HepG2 (cell line): Measurements from ENCODE around the gene GCNT4. TPM values are rescaled to one million over a fixed set of nuclear protein-coding genes. Genes with fewer than 3 reads are reported as not detected.
A peak's percentile ranks its signal among the peaks of the same experiment; 100 is the strongest.

Experiments
- ADNP ChIP-seq: sonication (generic); formaldehyde crosslinking; IDR thresholded peaks from 2 replicates; pipeline ENCODE4 v1.4.0; 2020; ENCODE audit warnings: missing genetic modification reagents
- ASH2L ChIP-seq: fragments of 300-600, 200-600 bp; sonication (generic); IDR thresholded peaks from 2 replicates; pipeline ENCODE4 v1.7.0; 2017; ENCODE audit warnings: low read depth, mild to moderate bottlenecking, moderate library complexity, mixed read lengths, low read length; ENCODE audit not compliant: insufficient read length
- BRD4 ChIP-seq: sonication (generic); formaldehyde crosslinking; IDR thresholded peaks from 2 replicates; pipeline ENCODE4 v1.4.0; 2020; ENCODE audit warnings: missing genetic modification reagents
- CBX5 ChIP-seq: sonication (generic); formaldehyde crosslinking; IDR thresholded peaks from 2 replicates; pipeline ENCODE4 v1.4.0; 2020; ENCODE audit warnings: missing genetic modification reagents, borderline replicate concordance
- RFX1 ChIP-seq: fragments of 450-650 bp; IDR thresholded peaks from 2 replicates; pipeline ENCODE4 v1.6.1; 2017
- SNAPC2 ChIP-seq: sonication (generic); formaldehyde crosslinking; IDR thresholded peaks from 2 replicates; pipeline ENCODE4 v1.8.1; 2022; ENCODE audit warnings: mild to moderate bottlenecking, missing genetic modification reagents
- ZBTB8A ChIP-seq: sonication (generic); formaldehyde crosslinking; IDR thresholded peaks from 2 replicates; pipeline ENCODE4 v1.4.0; 2020; ENCODE audit warnings: mild to moderate bottlenecking, low read depth, missing genetic modification reagents, borderline replicate concordance
- ZNF160 ChIP-seq: sonication (generic); formaldehyde crosslinking; IDR thresholded peaks from 2 replicates; pipeline ENCODE4 v1.8.0; 2022; ENCODE audit warnings: mild to moderate bottlenecking, inconsistent platforms, missing genetic modification reagents
- ZNF274 ChIP-seq: sonication (generic); formaldehyde crosslinking; IDR thresholded peaks from 2 replicates; pipeline ENCODE4 v1.5.1; 2020; ENCODE audit warnings: mild to moderate bottlenecking, missing genetic modification reagents
- ZNF331 ChIP-seq: sonication (generic); formaldehyde crosslinking; IDR thresholded peaks from 2 replicates; pipeline ENCODE4 v1.4.0; 2020; ENCODE audit warnings: missing genetic modification reagents
- ZNF550 ChIP-seq: sonication (generic); formaldehyde crosslinking; IDR thresholded peaks from 2 replicates; pipeline ENCODE4 v1.4.0; 2020; ENCODE audit warnings: mild to moderate bottlenecking, missing genetic modification reagents, borderline replicate concordance
- ZNF552 ChIP-seq: sonication (generic); formaldehyde crosslinking; IDR thresholded peaks from 2 replicates; pipeline ENCODE4 v1.9.0; 2022; ENCODE audit warnings: missing genetic modification reagents, mild to moderate bottlenecking, borderline replicate concordance
- ZNF563 ChIP-seq: sonication (generic); formaldehyde crosslinking; IDR thresholded peaks from 2 replicates; pipeline ENCODE4 v1.8.0; 2022; ENCODE audit warnings: mild to moderate bottlenecking, moderate library complexity, missing genetic modification reagents
- polyA plus RNA-seq, 8 experiments: library from polyadenylated mRNA; depleted of rRNA in 3 of 8; stranded (reverse) in 7 of 8; unstranded in 1 of 8; fragments of >200 nt; fragmentation: Illumina TruSeq in 4 of 8; extraction: Trizol in 4 of 8; gene quantifications; 2 replicates each; pipeline versions ENCODE4 v1.2.1 to v1.2.3, GENCODE V29; 2011 to 2016; ENCODE audit warnings: low read depth in 4 of 8, missing spikeins in 1 of 8, mixed read lengths in 1 of 8; ENCODE audit not compliant: insufficient read depth in 1 of 8
- total RNA-seq, 5 experiments: library from RNA; depleted of rRNA; stranded (reverse); fragments of >200 nt; fragmentation: Illumina TruSeq; extraction: Trizol; gene quantifications; 2 replicates each; pipeline ENCODE4 v1.2.3, GENCODE V29; 2016; ENCODE audit warnings: low read depth in 1 of 5
- TF ChIP-seq, protein P1 (sequence below): sonication (generic); formaldehyde crosslinking; IDR thresholded peaks from 2 replicates; pipeline ENCODE4 v1.5.0; 2020; ENCODE audit warnings: missing genetic modification reagents
- TF ChIP-seq, protein P2 (sequence below): sonication (generic); formaldehyde crosslinking; IDR thresholded peaks from 2 replicates; pipeline ENCODE4 v1.5.0; 2020; ENCODE audit warnings: missing genetic modification reagents
- TF ChIP-seq, protein P3 (sequence below): sonication (generic); formaldehyde crosslinking; IDR thresholded peaks from 2 replicates; pipeline ENCODE4 v1.4.0; 2020; ENCODE audit warnings: missing genetic modification reagents
- TF ChIP-seq, protein P4 (sequence below): fragments of 450-650 bp; IDR thresholded peaks from 2 replicates; pipeline ENCODE4 v1.6.1; 2017
- TF ChIP-seq, protein P5 (sequence below): sonication (generic); formaldehyde crosslinking; IDR thresholded peaks from 2 replicates; pipeline ENCODE4 v1.4.0; 2020; ENCODE audit warnings: missing genetic modification reagents, borderline replicate concordance

The GCNT4 gene
- total and polyA plus RNA-seq, 2 of the 13 experiments (the other 11 are each of a cell fraction or from before 2014, with no cell fraction given): 0.22 to 0.38 TPM

DNA sequence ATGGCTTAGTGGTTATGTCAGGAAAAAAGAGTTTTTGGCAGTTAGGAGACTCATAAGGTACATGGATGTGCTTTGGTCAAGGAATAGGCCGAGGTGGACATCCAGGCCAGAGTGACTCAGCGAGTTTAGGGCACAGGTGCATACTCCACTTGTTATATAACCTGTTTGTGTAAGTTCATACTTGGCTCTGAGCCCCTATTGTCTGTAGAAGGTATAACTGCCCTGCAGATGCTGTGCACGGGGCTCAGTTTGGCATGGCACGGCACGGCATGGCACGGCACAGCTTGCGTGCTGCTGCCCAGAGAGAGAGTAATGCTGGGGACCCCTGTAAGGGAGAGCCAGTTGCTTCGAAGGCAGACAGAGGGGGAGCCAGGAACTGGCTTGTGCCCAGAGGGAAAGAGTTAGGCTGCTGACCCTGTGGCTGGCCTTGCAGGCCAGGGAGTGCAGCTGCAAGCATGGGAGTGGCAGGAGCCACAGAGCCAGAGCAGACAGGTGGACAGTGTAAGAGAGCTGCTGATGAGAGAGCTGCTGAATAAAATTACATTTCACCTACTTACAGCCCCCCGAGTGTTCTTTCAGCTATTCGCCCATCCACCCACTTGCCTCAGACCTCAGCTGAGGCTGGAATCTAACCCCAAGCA is 32.2 kb downstream of the GCNT4 start (continued):
- TF ChIP-seq, protein P1, sequence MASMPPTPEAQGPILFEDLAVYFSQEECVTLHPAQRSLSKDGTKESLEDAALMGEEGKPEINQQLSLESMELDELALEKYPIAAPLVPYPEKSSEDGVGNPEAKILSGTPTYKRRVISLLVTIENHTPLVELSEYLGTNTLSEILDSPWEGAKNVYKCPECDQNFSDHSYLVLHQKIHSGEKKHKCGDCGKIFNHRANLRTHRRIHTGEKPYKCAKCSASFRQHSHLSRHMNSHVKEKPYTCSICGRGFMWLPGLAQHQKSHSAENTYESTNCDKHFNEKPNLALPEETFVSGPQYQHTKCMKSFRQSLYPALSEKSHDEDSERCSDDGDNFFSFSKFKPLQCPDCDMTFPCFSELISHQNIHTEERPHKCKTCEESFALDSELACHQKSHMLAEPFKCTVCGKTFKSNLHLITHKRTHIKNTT (CRISPR knock-in tag): no peak
- TF ChIP-seq CBX5 (CRISPR knock-in tag): peak; percentile 50; the same call in 1 of the 2 replicates
- TF ChIP-seq, protein P2, sequence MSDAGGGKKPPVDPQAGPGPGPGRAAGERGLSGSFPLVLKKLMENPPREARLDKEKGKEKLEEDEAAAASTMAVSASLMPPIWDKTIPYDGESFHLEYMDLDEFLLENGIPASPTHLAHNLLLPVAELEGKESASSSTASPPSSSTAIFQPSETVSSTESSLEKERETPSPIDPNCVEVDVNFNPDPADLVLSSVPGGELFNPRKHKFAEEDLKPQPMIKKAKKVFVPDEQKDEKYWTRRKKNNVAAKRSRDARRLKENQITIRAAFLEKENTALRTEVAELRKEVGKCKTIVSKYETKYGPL (CRISPR knock-in tag): peak; percentile 97
- TF ChIP-seq RFX1: no peak
- TF ChIP-seq ZNF563 (CRISPR knock-in tag): no peak
- TF ChIP-seq ZBTB8A (CRISPR knock-in tag): no peak
- TF ChIP-seq, protein P3, sequence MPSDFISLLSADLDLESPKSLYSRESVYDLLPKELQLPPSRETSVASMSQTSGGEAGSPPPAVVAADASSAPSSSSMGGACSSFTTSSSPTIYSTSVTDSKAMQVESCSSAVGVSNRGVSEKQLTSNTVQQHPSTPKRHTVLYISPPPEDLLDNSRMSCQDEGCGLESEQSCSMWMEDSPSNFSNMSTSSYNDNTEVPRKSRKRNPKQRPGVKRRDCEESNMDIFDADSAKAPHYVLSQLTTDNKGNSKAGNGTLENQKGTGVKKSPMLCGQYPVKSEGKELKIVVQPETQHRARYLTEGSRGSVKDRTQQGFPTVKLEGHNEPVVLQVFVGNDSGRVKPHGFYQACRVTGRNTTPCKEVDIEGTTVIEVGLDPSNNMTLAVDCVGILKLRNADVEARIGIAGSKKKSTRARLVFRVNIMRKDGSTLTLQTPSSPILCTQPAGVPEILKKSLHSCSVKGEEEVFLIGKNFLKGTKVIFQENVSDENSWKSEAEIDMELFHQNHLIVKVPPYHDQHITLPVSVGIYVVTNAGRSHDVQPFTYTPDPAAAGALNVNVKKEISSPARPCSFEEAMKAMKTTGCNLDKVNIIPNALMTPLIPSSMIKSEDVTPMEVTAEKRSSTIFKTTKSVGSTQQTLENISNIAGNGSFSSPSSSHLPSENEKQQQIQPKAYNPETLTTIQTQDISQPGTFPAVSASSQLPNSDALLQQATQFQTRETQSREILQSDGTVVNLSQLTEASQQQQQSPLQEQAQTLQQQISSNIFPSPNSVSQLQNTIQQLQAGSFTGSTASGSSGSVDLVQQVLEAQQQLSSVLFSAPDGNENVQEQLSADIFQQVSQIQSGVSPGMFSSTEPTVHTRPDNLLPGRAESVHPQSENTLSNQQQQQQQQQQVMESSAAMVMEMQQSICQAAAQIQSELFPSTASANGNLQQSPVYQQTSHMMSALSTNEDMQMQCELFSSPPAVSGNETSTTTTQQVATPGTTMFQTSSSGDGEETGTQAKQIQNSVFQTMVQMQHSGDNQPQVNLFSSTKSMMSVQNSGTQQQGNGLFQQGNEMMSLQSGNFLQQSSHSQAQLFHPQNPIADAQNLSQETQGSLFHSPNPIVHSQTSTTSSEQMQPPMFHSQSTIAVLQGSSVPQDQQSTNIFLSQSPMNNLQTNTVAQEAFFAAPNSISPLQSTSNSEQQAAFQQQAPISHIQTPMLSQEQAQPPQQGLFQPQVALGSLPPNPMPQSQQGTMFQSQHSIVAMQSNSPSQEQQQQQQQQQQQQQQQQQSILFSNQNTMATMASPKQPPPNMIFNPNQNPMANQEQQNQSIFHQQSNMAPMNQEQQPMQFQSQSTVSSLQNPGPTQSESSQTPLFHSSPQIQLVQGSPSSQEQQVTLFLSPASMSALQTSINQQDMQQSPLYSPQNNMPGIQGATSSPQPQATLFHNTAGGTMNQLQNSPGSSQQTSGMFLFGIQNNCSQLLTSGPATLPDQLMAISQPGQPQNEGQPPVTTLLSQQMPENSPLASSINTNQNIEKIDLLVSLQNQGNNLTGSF (CRISPR knock-in tag): no peak
- TF ChIP-seq, protein P4, sequence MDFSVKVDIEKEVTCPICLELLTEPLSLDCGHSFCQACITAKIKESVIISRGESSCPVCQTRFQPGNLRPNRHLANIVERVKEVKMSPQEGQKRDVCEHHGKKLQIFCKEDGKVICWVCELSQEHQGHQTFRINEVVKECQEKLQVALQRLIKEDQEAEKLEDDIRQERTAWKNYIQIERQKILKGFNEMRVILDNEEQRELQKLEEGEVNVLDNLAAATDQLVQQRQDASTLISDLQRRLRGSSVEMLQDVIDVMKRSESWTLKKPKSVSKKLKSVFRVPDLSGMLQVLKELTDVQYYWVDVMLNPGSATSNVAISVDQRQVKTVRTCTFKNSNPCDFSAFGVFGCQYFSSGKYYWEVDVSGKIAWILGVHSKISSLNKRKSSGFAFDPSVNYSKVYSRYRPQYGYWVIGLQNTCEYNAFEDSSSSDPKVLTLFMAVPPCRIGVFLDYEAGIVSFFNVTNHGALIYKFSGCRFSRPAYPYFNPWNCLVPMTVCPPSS: no peak
- no peak for TF ChIP-seq ZNF552 (CRISPR knock-in tag)
- TF ChIP-seq ZNF331 (CRISPR knock-in tag): peak; percentile 64; the same call in 1 of the 2 replicates
- TF ChIP-seq SNAPC2 (CRISPR knock-in tag): peak; percentile 40; the same call in 1 of the 2 replicates
- no peak for TF ChIP-seq ASH2L
- no peak for TF ChIP-seq ADNP (CRISPR knock-in tag)
- TF ChIP-seq ZNF274: no peak
- no peak for TF ChIP-seq ZNF550 (CRISPR knock-in tag)
- TF ChIP-seq, protein P5, sequence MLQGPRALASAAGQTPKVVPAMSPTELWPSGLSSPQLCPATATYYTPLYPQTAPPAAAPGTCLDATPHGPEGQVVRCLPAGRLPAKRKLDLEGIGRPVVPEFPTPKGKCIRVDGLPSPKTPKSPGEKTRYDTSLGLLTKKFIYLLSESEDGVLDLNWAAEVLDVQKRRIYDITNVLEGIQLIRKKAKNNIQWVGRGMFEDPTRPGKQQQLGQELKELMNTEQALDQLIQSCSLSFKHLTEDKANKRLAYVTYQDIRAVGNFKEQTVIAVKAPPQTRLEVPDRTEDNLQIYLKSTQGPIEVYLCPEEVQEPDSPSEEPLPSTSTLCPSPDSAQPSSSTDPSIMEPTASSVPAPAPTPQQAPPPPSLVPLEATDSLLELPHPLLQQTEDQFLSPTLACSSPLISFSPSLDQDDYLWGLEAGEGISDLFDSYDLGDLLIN (CRISPR knock-in tag): no peak
- no peak for TF ChIP-seq BRD4 (CRISPR knock-in tag)
- no peak for TF ChIP-seq ZNF160 (CRISPR knock-in tag)
